ENCODE measurements around the gene MARVELD1. TPM values are rescaled to one million over a fixed set of nuclear protein-coding genes. Genes with fewer than 3 reads are reported as not detected.

The MARVELD1 gene
- total and polyA plus RNA-seq, 2 of the 13 experiments (the other 11 are each of a cell fraction or from before 2014, with no cell fraction given) = not detected

DNA sequence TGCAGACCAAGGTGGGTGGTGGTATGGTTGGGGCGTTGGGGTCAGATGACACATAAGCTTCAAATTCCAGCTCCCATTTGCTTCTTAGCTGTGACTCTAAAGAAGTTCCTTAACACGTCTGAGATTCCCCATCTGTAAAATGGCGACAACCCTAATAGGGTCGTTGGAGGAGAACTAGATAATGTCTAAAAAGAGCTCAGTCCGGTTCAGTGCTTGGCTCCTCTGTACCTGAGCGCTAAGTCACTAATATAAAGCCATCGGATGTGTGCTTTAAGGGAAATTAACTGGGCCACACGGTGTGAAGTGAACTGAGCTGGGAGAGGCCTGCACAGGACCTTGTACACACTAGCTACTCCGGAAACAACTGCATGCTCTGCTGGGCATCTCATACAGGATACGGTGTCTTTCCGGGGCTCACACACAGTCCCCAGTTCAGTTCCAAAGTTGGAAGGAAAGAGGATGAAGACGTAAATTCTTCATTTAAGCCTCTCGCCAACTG lies 22.9 kb downstream of the MARVELD1 start (continued):
- TF ChIP-seq ZFY (CRISPR knock-in tag; IDR thresholded peaks at IDR 0.05) (no peak), ZNF792 (CRISPR knock-in tag; IDR thresholded peaks at IDR 0.05) (no peak), ZKSCAN5 (CRISPR knock-in tag; IDR thresholded peaks at IDR 0.05) (no peak), WIZ (CRISPR knock-in tag; IDR thresholded peaks at IDR 0.05) (no peak), EHMT2 (IDR thresholded peaks at IDR 0.05; ENCODE audit: borderline replicate concordance, low read depth, low read length) (0 out of 2 replicates have a peak, but pooled peaks have one; percentile 26), FOXK1 (CRISPR knock-in tag; IDR thresholded peaks at IDR 0.05; ENCODE audit: borderline replicate concordance, low read depth) (no peak; the same call in 1 of the 2 replicates), TAF15 (IDR thresholded peaks at IDR 0.05; ENCODE audit: low read depth, low read length, poor library complexity, severe bottlenecking) (no peak), JARID2 (CRISPR knock-in tag; IDR thresholded peaks at IDR 0.05; ENCODE audit: insufficient replicate concordance) (no peak), ZNF737 (CRISPR knock-in tag; IDR thresholded peaks at IDR 0.05; ENCODE audit: borderline replicate concordance) (0 out of 2 replicates have a peak, but pooled peaks have one; percentile 82), HINFP (CRISPR knock-in tag; IDR thresholded peaks at IDR 0.05; ENCODE audit: low read depth) (no peak), TARDBP (CRISPR knock-in tag; IDR thresholded peaks at IDR 0.05) (no peak), POLR2A (IDR thresholded peaks at IDR 0.05; ENCODE audit: insufficient read depth in 1 of 2, low read depth in 2 of 2, low read length in 2 of 2) (no peak), ASH2L (IDR thresholded peaks at IDR 0.05; ENCODE audit: insufficient read length, low read depth, low read length) (no peak), ZNF891 (CRISPR knock-in tag; IDR thresholded peaks at IDR 0.05) (no peak), ZNF709 (CRISPR knock-in tag; IDR thresholded peaks at IDR 0.05) (no peak), ZNF10 (CRISPR knock-in tag; IDR thresholded peaks at IDR 0.05; ENCODE audit: borderline replicate concordance, low read depth) (no peak), ZNF180 (CRISPR knock-in tag; IDR thresholded peaks at IDR 0.05; ENCODE audit: borderline replicate concordance, low read depth) (0 out of 2 replicates have a peak, but pooled peaks have one; percentile 74), ZNF253 (CRISPR knock-in tag; IDR thresholded peaks at IDR 0.05; ENCODE audit: borderline replicate concordance) (no peak), ZNF580 (CRISPR knock-in tag; IDR thresholded peaks at IDR 0.05; ENCODE audit: borderline replicate concordance, low read depth) (no peak), RXRA (CRISPR knock-in tag; IDR thresholded peaks at IDR 0.05) (no peak), MYC (CRISPR knock-in tag; IDR thresholded peaks at IDR 0.05; ENCODE audit: borderline replicate concordance) (no peak), NKX3-1 (CRISPR knock-in tag; IDR thresholded peaks at IDR 0.05) (no peak), SETDB1 (CRISPR knock-in tag; IDR thresholded peaks at IDR 0.05; ENCODE audit: borderline replicate concordance) (peak; percentile 90; the same call in 1 of the 2 replicates), RFX3 (CRISPR knock-in tag; IDR thresholded peaks at IDR 0.05) (no peak), THYN1 (CRISPR knock-in tag; IDR thresholded peaks at IDR 0.05; ENCODE audit: borderline replicate concordance, low read depth) (no peak)
- TF ChIP-seq, protein P1, sequence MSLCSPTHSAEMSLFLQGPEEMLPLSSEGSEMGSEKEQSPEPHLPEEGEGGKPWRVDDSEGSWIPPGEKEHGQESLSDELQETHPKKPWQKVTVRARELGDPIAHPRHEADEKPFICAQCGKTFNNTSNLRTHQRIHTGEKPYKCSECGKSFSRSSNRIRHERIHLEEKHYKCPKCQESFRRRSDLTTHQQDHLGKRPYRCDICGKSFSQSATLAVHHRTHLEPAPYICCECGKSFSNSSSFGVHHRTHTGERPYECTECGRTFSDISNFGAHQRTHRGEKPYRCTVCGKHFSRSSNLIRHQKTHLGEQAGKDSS (CRISPR knock-in tag; IDR thresholded peaks at IDR 0.05; ENCODE audit: borderline replicate concordance, low read depth) = no peak
- TF ChIP-seq, protein P2, sequence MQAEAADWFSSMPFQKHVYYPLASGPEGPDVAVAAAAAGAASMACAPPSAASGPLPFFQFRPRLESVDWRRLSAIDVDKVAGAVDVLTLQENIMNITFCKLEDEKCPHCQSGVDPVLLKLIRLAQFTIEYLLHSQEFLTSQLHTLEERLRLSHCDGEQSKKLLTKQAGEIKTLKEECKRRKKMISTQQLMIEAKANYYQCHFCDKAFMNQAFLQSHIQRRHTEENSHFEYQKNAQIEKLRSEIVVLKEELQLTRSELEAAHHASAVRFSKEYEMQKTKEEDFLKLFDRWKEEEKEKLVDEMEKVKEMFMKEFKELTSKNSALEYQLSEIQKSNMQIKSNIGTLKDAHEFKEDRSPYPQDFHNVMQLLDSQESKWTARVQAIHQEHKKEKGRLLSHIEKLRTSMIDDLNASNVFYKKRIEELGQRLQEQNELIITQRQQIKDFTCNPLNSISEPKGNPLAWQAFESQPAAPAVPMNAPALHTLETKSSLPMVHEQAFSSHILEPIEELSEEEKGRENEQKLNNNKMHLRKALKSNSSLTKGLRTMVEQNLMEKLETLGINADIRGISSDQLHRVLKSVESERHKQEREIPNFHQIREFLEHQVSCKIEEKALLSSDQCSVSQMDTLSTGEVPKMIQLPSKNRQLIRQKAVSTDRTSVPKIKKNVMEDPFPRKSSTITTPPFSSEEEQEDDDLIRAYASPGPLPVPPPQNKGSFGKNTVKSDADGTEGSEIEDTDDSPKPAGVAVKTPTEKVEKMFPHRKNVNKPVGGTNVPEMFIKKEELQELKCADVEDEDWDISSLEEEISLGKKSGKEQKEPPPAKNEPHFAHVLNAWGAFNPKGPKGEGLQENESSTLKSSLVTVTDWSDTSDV (CRISPR knock-in tag; IDR thresholded peaks at IDR 0.05) = no peak

All from HepG2 (cell line).